ENCODE data around the gene ACVRL1. TPM values are rescaled to one million over a fixed set of nuclear protein-coding genes. Genes with fewer than 3 reads are reported as not detected.

Gene ACVRL1
- total RNA-seq, 1 donor from 2014 or later = 2.0 TPM

- H3K4me3 Mint-ChIP-seq = no peak overlapping the region
- TF ChIP-seq EZH2phosphoT487 (IDR thresholded peaks at IDR 0.05) (no peak), EZH2 (IDR thresholded peaks at IDR 0.05) (no peak), CTCF (IDR thresholded peaks at IDR 0.05) (no peak)
- H3K9me3 ChIP-seq (ENCODE audit: low read depth) = no peaks in the 10 kb centered on the region
Observed at GRCh38 chr12:51925346-51926063, 18.2 kb downstream of the ACVRL1 start.

GRCh38 chr12:51926064-51926632 is 18.8 kb downstream of the ACVRL1 start:
- no peak for DNase-seq (ENCODE audit: low spot score)
- H3K4me1 Mint-ChIP-seq = peaks cover 6% of the 10 kb centered on the region

More at GRCh38 chr12:51925346-51926063, 18.2 kb downstream of the ACVRL1 start:
- Histone ChIP-seq H3K4me3 (no peak overlapping the region), H2AFZ (replicated peaks) (no peak overlapping the region), H3K4me2 (no peak overlapping the region), H3K36me3 (no peaks in the 10 kb centered on the region), H3K27me3 (peaks cover 20% of the 10 kb centered on the region), H3K9ac (no peak overlapping the region), H3K27ac (no peak overlapping the region), H3K4me1 (peaks cover 13% of the 10 kb centered on the region), H4K20me1 (ENCODE audit: low read depth) (no peaks in the 10 kb centered on the region), H3F3A (ENCODE audit: low read depth) (peaks cover 7% of the 10 kb centered on the region), H3K79me2 (ENCODE audit: low read depth) (no peaks in the 10 kb centered on the region)
- Mint-ChIP-seq H3K4me1 (peaks cover 9% of the 10 kb centered on the region), H3K9me3 (no peaks in the 10 kb centered on the region), H3K27ac (no peak overlapping the region), H3K27me3 (ENCODE audit: insufficient read depth, low read depth) (peaks cover 7% of the 10 kb centered on the region), H3K36me3 (no peaks in the 10 kb centered on the region)
- no peak for DNase-seq (ENCODE audit: low spot score)

DNA sequence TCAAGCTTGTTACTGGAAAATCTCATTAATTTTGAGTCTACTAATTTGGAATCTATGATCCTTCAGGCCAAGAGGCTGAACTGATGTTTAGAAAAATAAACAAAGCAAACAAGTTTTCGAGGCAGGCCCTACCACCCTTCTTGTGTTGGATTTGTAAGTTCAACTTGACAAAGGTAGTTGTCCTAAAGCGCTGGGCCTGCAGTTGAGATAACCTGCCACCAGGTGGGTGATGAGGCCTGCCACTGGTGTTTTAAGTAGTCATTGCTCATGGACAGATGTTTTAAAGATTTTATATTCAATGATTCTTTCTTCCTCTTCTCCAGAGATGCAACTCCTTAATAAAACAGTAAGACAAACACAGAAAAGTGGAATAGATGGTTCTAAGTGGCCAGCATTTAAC is 19.4 kb downstream of the ACVRL1 start:
- H3K9me3 ChIP-seq (ENCODE audit: low read depth) = no peaks in the 10 kb centered on the region
- H3K4me3 ChIP-seq = no peak overlapping the region

More at GRCh38 chr12:51926064-51926632, 18.8 kb downstream of the ACVRL1 start:
- H3K27me3 Mint-ChIP-seq (ENCODE audit: insufficient read depth, low read depth) = peaks cover 7% of the 10 kb centered on the region
- Histone ChIP-seq H3K4me2 (no peak overlapping the region), H3K9me3 (ENCODE audit: low read depth) (no peaks in the 10 kb centered on the region), H4K20me1 (ENCODE audit: low read depth) (no peaks in the 10 kb centered on the region), H3K79me2 (ENCODE audit: low read depth) (no peaks in the 10 kb centered on the region), H3K36me3 (no peaks in the 10 kb centered on the region), H3F3A (ENCODE audit: low read depth) (peaks cover 3% of the 10 kb centered on the region), H3K9ac (no peak overlapping the region), H3K4me3 (no peak overlapping the region), H3K27me3 (peaks cover 20% of the 10 kb centered on the region), H3K4me1 (peaks cover 6% of the 10 kb centered on the region), H3K27ac (no peak overlapping the region), H2AFZ (replicated peaks) (no peak overlapping the region)
- TF ChIP-seq EZH2 (IDR thresholded peaks at IDR 0.05) (no peak), CTCF (IDR thresholded peaks at IDR 0.05) (no peak), EZH2phosphoT487 (IDR thresholded peaks at IDR 0.05) (no peak)
- no peak overlapping the region for H3K27ac Mint-ChIP-seq
- H3K9me3 Mint-ChIP-seq = no peaks in the 10 kb centered on the region
- H3K4me3 Mint-ChIP-seq = no peak overlapping the region
- H3K36me3 Mint-ChIP-seq = no peaks in the 10 kb centered on the region

More for the DNA sequence above, 19.4 kb downstream of the ACVRL1 start:
- Histone ChIP-seq H3K9ac (no peak overlapping the region), H3K79me2 (ENCODE audit: low read depth) (no peaks in the 10 kb centered on the region), H3K4me2 (no peak overlapping the region), H3K27me3 (peaks cover 20% of the 10 kb centered on the region), H4K20me1 (ENCODE audit: low read depth) (no peaks in the 10 kb centered on the region), H3K4me1 (peaks cover under 1% of the 10 kb centered on the region), H3K27ac (no peak overlapping the region), H3K36me3 (no peaks in the 10 kb centered on the region), H3F3A (ENCODE audit: low read depth) (no peaks in the 10 kb centered on the region), H2AFZ (replicated peaks) (no peak overlapping the region)
- Mint-ChIP-seq H3K27ac (no peak overlapping the region), H3K4me1 (peaks cover under 1% of the 10 kb centered on the region), H3K4me3 (no peak overlapping the region), H3K9me3 (no peaks in the 10 kb centered on the region), H3K27me3 (ENCODE audit: insufficient read depth, low read depth) (peaks cover 7% of the 10 kb centered on the region), H3K36me3 (no peaks in the 10 kb centered on the region)
- no peak for TF ChIP-seq EZH2 (IDR thresholded peaks at IDR 0.05)
- peak; percentile 45 for TF ChIP-seq CTCF (IDR thresholded peaks at IDR 0.05)
- TF ChIP-seq EZH2phosphoT487 (IDR thresholded peaks at IDR 0.05) = no peak
- DNase-seq (ENCODE audit: low spot score) = no peak

Measured in neural progenitor cell (in vitro differentiated cells).